HG03159 (cell line): ENCODE measurements around the gene NRXN3.

Source experiments
- ATAC-seq: cut with Tn5 transposase; IDR thresholded peaks from one replicate; pipeline ENCODE4 v1.9.1; 2021; ENCODE audit warnings: mild to moderate bottlenecking, moderate library complexity; ENCODE audit not compliant: unreplicated experiment

NRXN3 gene

DNA sequence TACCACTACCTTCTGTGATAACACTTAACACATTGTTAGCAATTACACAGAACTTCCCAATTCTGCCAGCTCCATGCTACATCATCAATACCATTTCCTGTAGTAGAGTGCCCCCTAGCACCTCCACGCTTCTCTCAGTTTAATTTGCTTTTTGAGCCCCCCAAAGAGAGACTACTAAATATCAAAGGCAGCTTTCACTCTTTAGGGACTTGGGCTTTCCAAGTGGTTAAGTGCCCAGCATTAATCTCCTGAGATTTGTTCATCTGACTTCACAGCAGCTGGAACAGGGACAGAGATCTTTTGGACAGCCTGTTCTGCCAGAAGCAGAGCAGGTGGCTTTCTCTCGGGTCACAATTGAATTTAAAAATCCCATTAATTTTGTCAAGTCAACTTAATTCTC, 1086.2 kb downstream of the NRXN3 start:
- ATAC-seq = no peak

DNA sequence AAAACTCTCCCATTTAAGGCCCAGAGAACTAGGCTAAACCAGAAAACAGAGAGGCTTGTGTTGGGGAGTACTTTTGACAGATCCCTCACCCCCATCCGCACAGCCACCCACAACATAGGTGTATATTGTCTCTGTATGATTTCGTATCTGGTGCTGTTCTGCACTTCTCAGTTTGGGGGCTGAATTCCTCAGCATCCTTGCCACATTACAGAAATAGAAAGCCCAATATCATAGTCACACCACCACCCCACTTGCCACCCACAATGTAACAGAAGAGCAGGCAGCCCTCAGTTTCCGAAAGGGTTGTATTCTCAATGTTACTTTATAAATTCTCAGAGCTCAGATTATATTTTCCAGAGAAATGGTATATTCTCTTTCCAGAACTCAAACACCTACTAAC, 1090.2 kb downstream of the NRXN3 start:
- no peak for ATAC-seq

DNA sequence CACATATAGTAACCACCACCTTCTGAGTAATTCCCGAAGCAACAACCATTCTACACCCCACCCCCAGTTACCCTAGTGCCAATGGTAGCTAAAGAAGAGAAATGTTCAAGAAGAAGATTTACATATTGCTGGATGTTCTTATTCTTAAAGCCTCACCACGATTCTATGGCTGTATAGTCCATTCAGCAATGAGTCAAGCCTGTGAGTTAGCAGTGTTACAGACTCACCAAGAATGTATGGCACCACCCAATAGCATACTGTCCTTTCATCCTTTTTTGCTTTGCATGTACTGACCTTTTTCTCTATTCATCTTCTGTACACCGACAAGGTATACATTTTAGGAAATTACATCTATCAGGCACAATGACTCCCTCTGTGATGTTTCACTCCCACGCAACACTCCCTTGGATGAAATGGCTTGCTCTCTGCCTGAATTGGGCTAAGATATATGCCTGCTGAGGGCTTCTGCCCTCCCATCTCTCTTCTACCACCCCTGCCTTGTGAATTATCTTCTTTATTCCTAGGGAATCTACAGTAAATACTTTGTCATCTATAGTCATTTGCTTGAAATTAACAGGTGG, 1095.3 kb downstream of the NRXN3 start:
- no peak for ATAC-seq

DNA sequence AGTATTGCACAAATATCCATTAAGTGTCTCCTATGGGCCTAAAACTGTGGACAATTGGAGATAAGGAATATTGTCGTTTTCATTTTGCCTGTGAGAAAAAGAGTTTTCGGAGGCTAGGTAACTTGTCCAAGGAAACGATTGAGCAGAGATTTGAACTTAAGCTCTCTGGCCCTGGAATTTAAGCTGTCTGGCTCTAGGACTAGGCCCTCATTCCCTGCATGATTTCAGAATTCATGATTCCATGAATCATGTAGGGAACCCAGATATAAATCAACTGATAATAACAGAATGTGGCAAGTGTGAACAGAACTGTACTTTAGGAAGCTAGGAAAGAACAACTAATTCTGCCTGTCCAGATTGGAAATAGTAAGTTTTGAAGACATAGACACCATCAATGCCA, 1100.2 kb downstream of the NRXN3 start:
- ATAC-seq = no peak

DNA sequence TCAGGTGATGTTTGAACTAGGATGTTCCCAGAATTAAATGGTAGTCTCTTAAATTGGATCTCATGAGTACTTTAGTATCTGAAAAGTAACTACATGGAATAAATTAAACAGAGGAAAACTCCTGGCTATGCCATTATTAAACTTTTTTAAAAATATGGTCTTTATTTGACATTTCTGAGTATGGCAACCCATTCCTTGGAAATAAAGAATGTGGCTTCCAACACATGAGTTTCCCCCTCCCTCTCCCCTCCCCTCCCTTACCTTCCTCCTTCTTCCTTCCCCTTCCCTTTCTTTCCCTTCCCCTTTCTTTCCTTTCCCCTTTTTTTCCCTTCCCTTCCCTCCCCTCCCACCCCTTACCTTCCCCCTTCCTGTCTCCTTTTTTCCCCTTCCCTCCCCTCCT, 1100.9 kb downstream of the NRXN3 start:
- no peak for ATAC-seq

DNA sequence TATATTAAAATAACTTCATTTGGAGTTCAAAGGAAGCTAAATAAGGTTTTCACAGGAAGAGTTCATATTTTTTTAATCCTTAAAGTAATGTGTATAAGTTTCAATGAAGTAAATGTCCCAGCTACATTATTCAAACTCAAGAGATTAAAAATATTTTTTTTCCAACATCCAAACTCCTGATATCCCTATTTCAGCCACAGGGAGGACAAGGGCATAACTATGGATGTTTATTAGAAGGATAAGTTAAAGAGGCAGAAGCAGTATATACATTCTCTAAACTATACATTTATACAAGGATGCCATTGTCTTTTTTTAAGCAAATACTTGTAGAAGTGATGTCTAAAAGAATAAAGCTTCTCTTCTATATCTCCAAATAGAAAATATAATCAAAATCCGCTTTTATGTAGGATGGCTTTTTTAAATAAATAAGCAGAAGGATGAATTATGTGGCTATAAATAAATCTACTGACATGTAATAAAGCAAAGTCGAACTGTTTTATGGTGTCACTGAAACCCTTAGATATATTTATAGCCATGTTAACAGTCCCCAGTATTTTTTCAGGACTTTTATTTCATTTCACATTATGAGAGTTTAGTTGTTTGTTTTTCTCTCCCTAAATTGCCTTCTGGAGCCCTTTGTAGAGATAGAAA, 1104.6 kb downstream of the NRXN3 start:
- ATAC-seq = no peak

DNA sequence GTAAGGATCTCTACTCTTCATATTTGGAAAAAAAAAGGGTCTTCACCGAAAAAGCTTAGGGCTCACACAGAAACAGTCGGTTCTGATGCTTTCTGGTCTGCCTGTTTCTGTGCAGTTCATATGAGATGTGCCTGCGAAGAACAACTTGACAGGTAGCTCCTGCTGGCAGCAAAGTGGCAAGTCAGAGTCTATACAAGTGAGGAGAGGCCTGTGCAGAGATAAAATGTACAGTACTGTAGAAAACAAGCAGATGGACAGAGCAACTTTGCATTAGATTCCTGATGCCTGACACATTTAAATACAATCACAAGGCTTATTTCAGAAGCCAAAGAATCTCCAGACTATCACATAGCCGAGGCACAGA, 1105.1 kb downstream of the NRXN3 start:
- no peak for ATAC-seq

DNA sequence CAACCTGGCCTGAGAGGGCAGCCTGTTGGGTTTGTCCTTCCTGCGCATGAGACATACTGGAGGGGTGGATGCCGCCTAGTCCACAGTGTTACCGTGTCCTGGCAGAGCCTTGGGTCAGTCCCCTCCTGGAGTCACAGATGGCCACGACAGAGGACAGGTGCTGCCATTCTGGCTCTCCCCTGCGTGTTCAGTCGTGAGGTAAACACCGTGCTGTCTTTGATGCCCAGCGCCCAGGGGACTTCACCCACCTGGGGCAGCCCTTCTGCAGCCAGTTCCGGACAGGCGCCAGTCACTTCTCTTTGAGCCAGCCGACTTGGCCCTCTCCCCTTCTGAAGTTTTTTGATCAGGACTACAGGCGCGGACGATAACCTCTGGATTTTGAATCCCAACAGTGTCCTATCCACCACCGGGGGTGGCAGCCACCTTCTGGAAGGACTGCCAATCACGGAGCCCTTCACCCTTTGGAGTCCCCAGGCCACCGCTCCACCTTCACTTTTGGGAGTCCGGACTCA, 1108.2 kb downstream of the NRXN3 start:
- ATAC-seq = no peak

DNA sequence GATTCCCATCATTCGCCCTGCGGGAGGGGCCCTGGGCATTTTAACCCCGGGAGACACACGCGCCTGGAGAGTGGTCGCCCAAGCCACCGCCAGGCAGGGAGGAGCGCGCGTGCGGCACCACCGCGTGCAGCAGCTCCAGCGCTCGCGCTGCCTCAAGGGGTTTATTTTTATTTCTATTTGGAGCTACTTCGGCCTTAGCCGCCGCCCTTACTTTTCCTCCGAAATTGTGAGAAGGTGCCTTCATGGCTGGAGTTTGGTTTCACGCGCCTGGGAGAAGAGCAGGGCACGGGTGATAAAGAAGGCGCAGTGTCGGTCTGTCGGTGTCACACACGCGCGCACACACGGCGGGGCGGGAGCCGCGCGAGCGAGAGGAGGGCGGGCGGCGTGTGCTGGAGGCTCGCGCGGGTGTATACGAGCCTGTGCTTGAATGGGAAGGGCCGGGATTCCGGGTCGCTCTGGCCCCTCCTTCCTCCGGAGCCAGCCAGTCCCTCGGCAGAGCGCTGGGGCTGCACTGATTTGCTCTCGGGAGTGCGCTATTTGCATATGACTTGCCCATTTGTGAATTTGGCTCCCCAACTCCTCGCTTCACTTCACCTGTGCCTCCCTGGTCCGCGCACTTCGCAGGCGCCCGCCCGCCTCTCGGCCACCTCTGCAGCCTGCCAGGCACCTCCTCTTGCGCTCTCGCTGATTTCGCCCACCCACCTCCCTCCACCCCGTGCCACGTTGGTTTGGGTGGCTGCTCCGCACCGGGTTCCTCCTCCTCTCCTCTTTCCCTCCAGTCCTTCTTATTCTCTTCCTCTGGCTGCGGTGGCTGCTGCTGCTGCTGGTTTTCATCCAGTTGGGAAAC, 1108.8 kb downstream of the NRXN3 start:
- ATAC-seq = peak; percentile 67

DNA sequence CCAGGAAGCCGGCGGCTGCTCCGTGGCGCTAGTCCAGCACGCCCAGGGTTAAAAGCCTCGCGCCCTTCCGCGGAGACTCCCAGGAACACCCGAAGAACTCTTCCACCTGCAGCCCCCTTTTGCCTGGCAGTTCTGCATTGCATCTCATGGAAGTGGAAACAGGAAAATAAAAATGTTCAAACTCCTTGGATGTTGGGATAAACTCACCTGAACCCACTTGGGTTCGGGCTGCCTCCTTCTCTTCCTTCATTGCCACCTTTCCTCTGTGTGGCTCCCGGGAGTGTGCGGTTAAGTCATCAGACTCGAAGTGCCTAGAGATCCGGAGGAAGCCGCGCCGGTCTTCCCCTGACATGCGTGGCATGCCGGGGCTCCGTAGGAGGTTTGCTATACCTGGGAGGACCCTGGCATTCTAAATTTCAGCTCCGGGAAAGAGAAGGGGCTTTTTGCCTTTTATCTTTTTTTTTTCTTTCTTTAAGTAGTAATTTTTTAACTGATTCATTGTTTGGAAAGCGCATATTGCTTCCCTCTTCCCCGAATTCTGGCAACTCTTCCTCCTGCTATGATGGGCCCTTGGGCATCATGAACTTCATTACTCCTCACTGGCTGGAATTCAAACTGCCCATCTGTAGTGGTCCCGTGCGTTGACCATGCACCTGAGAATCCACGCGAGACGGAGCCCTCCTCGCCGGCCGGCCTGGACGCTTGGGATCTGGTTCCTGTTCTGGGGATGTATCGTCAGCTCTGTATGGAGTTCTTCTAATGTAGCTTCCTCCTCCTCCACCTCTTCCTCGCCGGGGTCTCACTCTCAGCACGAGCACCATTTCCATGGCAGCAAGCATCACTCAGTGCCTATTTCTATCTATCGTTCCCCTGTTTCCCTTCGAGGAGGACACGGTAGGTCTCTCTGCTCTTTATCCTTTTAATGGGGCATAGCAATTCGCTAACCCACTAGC, 1109.7 kb downstream of the NRXN3 start:
- ATAC-seq = no peak

DNA sequence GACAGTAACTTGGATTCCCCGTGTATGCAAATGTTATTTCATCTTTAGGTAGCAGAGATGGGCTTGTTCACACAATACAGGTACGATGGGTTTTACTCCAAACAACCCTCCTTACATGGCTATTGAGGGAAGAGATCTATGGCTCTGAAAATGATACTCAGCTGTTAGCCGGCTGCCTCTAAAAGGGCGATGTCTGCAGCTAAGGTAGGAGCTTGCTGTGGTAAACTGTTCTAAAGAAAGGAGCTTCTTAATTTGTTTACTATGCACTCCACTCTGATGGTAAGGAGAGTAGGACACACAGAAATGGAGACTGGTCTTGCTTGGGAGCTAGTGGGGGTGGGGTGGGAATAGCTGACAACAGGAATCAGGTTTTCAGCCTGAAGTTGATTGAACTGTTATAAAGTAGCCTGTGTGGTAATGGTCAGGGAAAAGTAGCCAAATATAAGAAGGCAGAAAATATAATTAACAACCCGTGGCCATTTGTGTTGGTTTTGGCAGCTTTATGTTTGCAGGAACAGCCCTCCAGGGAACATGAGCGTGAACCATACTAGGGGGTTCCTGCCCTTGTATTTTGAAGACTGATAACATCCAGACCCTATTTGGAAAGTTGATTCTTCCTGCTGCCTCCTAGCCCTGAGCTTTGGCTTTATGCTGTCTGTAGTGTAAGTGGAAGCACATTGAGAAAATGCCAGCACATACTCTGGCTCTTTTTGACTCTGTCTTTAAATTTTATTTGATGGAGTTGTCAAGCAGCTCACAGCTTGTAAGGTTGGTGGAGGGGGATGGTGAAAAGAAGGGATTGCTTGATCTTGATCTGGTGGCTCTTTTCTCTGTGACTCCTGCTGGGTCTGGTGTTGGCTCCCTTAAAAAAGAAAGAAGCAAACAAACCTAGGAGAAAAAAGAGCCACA, 1111.3 kb downstream of the NRXN3 start:
- ATAC-seq = no peak

DNA sequence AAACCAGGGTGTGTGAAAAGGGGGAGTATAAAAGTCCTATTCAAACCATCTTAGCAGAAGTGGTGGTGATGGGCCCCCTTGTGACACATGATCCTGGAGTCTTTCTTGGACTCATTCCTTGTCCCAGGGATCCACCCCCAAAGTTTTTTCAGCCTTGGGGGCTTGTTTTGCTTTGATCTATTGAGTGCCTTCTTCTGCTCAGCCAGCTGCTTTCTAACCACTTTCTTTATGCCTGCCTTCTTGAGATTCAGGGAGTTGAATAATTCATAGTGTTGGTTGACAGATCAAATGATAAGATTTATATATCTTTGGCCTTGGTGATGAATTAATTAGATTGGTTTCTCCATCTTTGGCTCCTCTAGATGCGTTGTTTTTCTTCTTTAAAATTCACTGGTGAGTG, 1114.4 kb downstream of the NRXN3 start:
- no peak for ATAC-seq

DNA sequence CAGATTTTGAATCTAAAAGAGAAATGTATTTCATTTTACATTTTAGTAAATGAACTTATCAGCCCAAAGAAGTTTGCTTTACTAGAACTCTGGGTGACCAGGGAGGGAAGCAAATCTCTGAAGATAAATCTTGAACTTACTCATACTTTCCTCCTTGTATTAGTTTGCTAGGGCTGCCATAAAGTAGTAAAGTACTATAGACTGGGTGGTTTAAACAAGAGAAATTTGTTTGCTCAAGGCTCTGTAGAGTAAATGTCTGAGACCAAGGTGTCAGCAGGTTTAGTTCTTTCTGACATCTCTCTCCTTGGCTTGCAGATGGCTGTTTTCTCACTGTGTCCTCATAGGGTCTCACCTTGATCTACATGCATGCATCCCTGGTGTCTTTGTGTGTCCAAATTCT, 1115.1 kb downstream of the NRXN3 start:
- no peak for ATAC-seq

DNA sequence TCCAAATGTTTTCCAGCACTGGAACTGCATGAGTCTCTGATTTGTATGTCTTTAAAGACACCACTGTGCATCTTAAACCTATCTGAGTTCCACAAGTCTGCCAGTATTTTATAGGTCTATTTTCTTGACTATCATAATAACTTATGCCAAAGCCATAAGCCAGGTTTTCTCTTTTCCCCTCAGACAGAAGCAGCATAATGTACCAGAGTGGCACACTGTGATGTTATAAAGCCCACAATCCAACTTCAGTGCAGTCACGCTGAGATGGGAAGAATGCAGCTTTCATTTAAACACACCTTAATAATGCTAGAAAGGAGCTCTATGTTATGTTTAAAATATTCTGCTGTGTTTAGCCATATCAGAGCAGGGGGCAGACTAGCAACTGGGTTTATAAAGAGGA, 1117.8 kb downstream of the NRXN3 start:
- no peak for ATAC-seq

DNA sequence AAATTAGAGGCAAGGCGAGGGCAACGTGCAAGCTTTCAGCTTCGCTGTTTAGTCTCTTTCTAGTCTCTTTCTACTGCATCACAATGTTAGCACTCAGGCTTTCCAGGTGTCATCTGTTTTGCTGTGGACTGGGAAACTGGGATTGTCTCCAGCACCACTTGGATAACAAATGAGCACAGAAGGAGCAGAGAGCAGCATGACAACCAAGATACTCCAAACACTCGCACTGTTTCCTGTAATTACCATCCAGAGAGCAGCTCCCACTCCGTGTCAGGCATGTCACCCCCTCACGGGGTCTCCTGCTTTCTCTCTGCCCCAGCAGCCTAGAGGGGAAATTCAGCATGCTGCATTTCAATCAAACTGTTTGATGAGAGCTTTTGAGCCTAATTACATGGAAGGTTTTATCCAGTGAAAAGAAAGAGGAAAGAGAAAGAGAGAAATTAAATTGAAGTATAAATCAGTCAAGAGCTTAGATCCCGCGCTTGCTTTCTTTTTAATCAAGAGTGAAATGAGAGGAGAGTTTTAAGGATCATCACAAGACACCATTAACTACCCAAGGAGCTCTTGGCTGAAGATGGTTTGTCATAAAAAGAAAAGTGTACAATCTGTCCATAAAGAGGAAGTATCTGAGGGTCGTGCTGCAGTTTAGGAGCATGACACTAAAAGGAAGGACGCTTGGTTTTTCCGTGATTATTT, 1123.5 kb downstream of the NRXN3 start:
- no peak for ATAC-seq

DNA sequence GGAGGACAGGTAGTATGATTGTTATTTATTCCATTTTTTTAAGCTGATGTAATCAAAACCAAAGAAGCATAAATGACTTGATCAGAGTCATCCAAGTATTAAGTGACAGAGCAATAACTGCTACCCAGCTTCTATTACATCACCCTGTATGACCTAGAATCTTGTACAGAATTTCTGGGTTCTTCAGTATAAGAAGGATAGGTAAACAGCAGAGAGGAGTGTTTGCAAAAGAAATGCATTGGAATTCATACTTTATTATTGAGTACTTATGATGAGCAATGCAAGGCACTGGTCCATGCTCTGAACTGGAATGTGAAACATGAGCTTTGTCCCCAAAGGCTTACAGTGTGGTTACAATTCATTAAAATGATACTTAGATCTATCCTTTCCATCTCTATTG, 1124.3 kb downstream of the NRXN3 start:
- no peak for ATAC-seq

DNA sequence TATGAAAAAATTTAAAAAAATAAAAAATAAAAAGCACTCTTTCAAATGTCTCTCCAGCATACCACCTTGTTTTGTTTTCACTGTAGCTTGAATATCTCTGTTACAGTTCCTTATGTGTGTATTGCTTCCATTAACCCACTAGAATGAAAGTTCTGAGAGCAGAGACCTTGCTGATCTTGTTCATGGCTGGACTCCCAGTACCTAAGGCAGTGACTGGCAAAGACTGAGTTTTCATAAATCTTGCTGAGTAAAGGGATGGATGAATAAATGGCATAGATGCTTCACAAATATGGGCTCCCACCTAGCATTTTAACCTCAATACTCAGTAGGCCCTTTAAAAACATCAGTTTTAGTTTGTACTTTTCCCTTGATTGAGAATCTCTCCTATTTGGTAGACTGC, 1125.2 kb downstream of the NRXN3 start:
- ATAC-seq = no peak

DNA sequence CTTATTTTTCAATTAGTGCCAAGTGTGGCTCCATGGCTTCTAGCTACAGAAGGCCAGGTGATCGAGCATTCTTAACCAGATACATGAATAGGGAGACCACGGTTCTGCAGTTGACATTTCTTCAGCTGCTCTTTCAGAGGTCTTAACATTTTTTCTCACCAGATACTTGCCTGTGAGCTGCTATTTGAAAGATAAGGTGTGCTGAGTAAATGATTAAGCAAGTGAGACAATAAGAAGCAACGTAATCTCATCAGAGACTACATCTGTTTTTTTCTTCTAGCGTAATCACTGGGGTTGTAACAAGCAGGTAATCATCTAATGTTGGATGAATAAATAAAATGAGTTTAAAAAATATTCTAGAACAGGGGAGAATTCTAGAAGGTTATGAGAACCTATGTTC, 1128.2 kb downstream of the NRXN3 start:
- ATAC-seq = no peak

DNA sequence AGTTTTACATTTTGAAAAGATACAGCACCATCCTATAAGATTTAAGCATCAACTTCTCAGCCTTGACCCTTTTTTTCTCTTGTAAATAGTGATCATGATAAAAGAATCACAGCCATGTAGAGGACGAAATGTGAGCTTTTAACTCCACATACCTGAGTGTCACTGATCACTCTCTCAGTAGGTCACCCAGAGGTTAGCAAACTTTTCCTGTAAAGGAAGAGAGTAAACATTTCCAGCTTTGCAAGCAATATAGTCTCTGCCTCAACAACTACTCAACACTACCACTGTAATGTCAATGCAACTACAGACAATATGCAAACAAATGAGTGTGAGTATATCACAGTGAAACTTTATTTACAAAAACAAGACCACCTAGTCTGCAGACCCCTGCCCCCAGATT, 1129.0 kb downstream of the NRXN3 start:
- ATAC-seq = no peak
